Measurements from ENCODE around the gene ITGB5.

The ITGB5 gene

DNA sequence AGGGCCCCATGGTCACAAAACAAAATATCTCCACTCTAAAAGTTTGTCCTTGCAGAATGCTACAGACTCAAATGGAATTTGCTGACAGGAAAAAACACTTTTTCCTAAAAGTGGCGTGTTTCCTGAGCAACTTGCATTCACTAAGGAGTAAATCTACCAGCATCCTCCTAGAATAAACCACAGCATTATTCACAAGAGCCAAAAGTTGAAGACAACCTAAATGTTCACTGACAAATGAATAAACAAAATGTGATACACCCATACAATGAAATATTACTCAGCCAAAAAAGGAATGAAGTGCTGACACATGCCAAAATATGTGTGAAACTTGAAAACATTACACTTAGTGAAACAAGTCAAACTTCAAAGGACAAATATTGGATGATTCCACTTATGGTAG is 28.9 kb downstream of the ITGB5 start:
- DNase-seq = no peak

DNA sequence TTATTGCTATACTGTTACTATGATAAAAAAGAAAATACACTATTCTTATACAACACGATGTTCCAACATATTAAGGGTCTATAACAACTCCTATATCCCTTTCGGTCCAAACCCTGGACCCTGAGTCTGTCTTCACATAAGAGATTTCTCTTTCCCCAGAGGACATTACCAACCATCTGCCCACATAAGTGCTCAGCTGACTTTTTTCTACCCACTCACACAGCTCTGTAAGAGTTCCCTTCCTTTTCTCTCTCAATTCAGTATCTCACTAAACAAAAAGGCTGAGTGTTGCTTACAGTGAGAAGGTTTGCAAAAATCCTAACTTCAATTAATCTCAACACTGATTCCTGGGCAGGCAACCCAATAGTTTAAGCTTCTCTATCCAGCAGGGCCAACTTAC is 30.5 kb downstream of the ITGB5 start:
- no peak for DNase-seq

DNA sequence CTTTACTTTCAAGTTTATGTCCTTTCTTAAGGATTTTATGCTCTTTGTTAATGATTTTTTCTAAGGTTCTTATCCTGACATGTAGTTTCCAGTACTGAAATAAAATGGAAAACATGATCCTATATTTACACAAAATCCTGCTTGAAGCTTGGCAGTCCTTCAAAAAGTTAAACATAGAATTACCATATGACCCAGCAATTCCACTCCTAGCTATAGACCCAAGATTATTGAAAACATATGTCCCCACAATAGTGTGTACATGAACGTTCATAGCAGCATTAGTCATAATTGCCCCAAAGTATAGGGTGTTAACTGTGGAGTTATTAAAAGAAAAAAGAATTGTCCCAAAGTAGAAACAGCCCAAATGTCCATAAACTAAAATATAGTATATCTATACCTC is 33.2 kb downstream of the ITGB5 start:
- DNase-seq = no peak

DNA sequence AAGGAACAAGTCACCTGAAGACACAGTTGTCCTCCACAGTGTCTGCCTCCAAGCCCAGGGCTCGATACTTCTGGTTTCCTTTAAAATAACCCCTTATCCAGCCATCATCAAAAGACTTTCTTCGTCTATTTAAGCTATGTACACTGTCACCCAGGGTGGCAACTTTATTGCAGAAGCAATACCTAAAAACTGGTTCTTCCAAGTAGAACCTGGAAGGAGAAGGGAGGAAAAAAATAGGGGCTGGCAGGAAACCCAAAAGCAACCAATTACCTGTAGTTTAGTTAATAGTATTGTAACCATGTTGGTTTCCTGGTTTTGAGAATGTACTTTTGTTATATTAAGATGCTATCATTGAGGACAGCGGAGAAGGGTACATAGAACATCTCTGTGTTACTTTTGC is 33.7 kb downstream of the ITGB5 start:
- no peak for DNase-seq

DNA sequence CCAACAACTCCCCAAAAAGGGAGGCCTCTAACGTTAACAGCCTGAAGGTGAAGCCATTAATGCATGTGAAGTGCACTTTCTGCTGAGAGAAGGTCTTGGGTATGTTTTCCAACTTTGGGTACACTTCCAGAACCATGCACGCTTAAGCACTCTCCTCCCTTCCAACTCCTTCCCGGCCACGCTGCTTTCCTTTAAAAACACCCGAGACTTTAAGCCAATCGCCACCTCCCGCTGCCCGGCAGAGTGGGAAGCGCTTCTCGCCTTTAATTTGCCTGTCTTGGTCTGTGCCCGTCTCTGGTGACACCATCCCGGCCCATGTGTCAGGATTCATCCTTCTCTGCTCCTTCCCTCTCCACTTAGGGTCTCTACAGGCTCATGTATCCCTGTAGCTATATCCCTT is 35.3 kb downstream of the ITGB5 start:
- DNase-seq = no peak

DNA sequence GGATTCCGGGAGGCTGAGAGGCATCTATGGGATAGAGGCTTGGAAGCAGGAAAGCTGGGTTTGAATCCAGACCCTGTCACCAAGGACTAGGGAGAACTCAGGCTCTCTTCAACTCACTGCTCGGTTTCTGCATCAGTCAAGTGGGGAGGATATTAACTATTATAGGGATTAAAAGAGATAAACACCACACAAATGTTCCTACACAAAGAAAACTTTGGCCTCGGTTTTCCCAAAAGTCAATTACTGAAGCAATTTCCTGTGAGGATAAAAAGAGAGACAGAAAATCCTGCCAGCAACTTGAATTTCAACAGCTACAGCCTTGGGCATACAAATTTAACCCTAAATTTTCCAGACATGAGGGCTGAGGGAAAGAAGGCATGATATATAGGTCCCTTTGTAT is 36.0 kb downstream of the ITGB5 start:
- DNase-seq = no peak

DNA sequence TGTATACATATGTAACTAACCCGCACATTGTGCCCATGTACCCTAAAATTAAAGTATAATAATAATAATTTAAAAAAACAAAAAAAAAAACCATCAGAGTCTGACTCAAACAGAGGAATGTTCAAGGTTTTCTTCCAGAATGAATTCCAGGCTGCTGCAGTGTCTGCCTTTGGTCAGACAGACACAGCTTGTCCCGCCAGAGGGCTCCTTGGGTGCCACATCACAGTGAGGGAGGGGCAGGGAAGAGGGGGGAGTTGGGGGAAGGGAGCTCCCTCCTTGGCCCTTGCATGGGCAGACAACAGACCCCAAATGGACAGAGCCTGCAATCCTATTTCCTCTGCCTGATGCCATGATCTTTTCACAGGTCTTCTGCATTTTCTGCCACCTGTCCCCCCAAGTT is 36.5 kb downstream of the ITGB5 start:
- no peak for DNase-seq

DNA sequence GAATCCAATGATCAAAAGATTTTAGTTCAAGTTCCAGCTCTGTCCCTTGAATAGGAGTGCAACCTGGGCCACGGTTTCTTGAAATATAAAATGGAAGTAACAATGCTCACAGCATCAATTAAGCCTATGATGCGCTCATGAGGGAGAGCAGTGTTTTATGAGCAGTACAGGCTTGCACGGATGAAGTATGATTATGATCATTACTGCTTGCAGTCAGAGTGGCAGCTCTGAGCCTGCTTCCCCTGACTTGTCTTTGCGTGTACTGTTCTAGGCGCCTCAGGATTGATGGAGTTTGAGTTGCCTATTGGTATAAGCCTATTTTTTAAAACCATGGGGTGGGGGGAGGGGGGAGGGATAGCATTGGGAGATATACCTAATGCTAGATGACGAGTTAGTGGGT is 37.0 kb downstream of the ITGB5 start:
- DNase-seq = no peak

DNA sequence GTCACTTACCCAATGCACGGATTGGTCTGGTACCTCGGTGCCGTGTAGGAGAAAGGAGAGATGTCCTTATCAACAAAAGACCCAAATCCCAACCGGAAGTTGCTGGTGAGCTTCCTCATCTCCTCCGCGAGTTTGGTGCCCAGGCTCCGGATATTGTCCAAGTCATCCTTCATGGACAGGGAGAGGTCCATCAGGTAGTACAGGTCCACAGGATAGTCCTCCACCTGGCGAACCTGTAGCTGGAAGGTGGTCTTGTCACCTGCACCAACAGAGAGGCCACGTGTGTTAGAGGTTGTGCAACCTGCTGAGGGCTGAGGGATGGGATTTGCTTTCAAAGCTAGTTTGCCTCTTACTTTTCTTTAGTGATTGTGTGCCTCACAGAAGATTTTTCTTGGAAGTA is 38.9 kb downstream of the ITGB5 start:
- no peak for DNase-seq

DNA sequence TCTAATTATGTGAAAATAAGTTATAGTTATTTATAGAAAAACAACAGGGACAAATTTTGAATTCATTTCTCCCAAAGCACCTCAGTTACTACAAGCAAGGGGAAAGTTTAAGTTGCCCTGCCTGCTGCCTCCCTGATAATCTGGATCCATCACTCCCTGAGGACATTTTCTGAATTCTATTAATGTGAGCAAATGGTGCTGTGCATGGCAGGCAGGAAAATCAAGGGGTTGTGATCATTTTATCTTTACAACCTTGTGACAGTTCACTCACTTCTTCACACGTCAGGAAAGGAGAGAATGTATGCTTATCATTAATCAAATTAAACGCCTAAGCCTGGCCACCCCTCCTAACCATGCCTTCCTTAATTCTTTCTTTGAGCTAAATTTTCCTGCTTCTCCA is 39.3 kb downstream of the ITGB5 start:
- DNase-seq = no peak

DNA sequence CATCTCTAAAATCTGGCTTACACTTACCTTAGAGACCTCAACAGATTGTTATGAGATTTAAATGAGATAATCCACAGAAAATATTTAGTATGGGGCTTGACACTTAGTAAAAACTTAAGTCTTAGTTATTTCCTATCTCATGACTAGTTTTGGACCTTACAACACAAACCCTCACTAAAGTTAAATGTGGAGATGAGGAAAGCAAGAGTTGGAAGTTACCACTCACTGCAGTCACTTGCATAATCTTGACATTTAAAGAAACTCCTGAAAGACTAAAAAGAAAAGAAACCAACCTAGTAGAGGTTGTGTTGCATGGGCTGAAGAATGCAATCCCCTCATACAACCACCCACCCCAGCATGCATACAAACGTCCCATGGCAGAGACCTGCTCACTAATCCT is 40.1 kb downstream of the ITGB5 start:
- DNase-seq = no peak

DNA sequence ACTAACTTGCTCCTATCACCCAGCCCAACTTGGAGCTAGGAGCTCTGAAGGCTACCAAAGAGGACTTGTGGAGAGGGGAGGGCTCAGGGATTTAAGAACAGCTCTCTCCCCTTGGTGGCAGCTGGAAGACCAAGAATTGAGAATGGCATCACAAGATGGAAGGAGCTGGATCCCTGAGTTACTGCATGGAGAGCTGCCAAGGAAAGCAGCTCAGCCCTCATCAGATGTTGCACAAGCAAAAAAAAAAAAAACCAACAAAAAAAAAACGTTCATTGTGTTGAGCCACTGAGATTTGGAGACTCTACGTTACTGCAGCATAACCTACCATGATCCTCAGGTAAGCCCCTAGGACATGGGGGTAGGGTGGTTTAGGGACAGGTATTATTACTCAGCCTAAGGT is 41.0 kb downstream of the ITGB5 start:
- DNase-seq = no peak

DNA sequence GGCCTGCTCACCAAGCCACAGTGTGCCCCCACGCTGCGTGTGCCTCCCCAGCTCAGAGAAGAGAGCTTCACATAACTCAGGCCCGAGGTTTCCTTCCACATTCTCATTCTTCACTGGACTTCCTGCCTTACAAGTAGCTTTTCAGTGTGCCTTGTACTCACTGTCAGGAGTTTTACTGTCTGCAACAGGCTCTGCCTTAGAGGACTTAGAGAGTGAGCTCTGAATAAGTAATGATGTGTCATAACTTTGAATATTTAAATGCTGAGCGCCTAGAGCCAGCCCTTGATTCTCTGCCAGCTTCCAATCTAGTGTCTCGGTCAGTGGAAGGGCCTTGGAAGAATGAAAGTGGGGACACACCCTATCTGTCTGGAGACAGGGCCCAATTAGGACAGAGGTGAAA is 41.8 kb downstream of the ITGB5 start:
- no peak for DNase-seq

DNA sequence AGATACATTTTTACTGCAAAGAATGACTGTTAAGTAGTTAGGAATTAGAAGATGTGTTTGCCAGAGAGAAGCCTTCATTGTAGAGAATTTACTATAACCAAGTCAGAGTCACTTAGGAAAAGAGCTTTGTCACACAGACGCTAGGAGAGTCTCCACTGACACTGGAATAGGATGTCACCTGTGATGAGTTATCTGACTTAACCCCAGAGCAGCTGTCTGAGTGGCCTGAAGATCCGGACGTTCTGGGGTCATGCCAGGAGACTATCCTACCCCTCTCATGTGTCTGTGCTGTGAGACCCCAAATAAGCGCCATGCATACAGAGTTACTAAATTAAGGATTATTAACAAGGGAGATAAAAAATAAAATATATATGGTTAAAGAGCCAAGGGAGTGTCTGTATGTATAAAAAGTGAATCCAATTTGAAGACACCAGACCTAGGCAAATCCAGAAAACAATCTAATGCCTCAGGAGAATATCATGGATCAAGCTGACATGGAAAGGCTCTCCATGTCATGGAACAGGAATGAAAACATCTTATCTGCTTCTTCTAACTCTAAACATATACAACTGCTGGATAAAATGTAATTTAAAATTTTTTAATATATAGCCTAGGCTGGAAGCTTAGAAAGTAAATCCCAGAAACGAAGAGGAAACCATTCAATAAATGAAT is 43.5 kb downstream of the ITGB5 start:
- no peak for DNase-seq

DNA sequence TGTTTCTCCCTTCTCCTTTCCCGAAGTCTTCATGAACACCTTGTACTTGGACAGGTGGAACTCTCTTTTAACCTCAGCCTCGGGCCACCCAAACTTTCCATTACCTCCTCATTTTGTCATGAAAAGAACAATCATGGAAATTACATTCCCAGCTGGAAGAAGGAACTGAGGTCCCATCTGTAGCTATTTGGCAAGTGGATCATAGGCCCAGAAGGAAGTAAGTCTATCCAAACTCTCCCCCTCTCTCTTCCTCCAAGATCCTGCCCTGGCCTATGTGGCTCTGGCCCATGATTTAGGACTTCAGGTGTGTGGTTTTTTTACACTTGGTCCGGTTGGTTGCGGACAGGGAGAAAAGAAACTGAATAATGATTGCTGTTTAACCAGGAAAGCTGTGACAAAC is 44.1 kb downstream of the ITGB5 start:
- DNase-seq = no peak

DNA sequence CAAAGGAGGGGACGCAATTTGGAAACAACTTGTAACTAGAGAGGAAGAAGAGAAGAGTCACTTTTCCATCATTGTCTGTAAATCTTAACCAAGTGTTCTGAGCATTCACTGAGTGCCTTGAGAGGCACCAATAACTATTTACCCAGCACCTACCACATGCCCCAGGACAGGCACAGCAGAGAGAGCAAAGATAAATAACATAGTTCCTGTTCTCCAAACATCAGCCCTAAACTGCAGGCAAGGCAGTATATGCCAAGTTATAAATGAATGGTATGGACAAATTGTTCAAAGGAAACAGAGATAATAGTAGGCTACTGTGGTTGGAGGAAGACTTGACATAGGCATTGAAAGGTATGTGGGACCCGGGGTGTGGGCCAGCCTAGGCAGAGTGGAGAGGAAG is 45.6 kb downstream of the ITGB5 start:
- DNase-seq = no peak

DNA sequence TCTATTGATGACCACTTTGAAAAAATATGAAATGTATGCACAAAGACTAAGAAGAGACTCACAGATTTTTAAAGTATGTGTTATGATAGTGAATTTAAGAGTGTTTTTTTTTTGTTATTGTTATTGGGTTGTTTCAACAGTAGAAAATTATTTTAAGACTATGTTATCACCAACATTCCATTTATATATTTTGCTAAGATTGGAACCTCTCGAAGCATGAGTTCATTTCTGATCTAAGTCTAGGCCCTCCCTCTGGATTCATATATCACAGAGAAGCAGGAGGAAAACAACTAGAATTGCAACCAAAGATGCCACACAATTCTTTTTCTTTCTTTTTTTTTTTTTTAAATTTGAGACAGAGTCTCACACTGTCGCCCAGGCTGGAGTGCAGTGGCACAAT is 46.8 kb downstream of the ITGB5 start:
- no peak for DNase-seq

DNA sequence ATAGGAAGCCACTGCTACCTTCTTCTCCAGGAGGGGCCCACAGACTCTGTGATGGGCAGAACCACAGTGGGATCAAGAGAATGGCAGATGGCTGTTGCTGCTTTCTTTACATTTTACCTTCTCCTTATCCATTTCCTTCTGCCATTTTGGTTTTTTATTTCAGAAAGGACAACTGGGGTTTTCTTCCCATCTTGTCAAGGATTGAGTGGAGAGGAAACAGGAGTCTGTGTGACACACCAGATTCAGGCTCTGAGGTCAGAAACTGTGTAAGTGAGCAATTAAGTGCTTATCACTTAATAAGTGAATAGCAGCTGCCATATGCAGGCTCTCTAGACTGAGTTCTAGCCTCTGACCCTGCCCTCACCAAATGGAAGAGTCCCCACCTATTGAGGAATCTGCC is 47.3 kb downstream of the ITGB5 start:
- DNase-seq = no peak

DNA sequence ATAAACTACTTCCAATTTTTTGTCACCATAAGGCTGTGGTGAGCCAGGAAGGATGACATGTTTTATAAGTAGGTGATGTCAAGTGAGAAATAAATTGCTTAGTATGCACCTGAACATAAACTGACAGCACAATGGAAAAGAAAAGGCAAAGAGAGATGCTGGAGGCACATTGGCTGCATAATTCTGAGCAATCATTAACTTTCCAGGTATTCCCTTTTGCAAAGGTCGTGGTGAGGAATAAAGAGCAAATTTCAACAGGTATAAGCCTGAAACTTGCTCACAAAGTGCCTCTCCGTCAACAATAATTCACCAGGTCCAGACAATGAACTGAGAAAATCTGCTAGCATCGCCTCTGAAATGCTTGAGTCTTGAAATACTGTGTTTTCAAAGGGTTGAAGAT is 48.2 kb downstream of the ITGB5 start:
- DNase-seq = no peak

DNA sequence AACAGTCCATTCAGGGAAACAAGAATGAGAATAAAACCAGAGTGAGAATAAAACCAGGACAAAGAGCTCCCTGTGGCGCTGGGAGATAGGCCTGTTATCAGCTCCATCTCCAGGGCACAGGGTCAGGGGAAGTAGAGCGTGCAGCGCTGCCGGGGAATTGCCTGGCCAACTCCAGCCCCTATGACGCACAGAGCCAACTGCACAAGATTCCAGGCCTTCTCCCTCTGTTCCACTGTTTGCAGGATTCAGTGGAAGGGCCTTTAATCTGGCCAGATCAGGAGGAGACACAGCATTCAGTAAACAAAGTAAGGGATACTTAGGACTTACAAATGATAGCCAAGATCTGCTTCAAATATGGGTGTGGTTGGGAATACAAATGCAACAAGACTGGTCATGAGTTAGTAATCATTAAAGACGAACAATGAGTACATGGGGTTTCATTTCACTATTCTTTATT is 49.4 kb downstream of the ITGB5 start:
- no peak for DNase-seq

DNA sequence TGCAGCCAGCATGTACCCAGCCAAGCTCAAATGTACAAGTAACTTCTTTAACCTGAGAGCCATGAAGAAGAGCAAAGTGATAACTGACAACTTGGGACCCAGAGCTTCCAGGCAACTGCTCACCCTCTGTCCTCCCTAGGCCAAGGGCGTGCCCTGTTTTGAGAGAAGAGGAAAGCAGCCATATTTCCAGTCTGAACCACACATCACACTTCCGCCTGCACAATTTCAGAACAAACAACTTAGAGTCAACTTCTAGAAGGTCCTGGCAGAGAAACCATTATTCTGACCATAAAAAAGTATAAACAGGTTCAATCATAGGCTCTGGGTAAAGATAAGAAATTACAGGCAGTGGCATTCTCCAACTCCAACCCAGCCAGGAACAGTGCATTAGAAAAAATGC is 50.1 kb downstream of the ITGB5 start:
- no peak for DNase-seq

DNA sequence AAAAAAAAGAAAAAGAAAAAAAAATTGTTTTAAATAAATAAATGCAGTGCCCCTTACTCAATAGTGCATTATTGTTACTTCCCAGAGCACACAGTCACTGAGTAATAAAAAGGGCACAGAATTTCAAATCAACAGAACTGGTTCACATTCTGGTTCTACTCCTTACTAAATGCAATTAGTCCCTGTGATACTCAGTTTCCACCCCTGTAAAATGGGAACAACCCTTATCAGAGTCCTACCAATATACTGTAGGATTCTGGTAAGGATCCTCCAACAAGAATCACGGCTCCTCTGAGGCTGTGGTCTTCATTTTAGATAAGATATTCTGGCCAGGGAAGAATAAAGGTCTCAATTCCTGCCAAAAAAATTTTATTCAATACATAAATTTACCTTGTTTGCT is 50.7 kb downstream of the ITGB5 start:
- no peak for DNase-seq

DNA sequence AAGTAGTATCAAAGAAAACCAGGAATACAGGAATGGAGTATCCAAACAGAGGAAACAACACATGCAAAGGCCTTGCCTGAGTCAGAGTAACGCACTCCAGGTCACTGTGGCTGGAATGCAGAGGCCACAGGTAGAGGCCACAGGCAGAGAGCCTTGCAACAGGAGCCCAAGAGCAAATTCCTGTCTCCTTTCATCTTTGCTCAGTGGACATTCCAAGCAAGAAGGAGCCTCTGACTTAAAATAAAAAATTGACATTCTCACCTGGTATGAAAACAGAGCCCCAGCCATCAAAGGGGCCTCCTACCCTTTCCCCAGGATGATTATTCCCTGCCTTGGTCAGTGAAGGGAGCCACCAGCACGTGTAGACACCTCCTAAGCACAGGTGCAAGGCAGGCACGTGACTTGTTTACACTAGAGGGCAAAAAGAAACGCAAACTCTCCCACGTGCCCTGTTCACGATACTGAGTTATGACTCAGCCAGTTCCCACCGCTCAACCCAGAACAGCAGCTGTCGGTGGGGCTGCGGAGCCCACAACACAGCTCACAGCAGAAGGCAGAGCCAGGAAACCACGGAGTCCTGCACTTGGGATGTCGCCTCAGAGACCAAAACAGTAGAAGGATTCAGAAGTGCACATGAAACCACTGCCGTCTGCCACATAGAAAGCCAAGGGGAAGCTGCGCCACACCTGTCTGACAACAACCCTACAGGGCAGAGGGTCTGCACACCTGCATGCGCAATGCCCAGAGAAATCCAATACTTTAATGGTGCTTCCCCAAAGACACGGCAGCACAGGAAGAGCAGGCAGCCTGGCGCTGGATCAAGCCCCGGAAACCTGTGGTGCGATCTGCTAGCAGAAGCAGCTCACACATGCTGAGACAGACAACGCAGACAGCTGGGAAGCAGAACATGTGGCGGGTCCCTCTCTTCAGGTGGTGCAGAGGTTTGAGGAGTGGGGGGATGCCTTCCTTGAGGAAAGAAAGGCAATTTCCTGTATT is 52.1 kb downstream of the ITGB5 start:
- peak; percentile 40 for DNase-seq

DNA sequence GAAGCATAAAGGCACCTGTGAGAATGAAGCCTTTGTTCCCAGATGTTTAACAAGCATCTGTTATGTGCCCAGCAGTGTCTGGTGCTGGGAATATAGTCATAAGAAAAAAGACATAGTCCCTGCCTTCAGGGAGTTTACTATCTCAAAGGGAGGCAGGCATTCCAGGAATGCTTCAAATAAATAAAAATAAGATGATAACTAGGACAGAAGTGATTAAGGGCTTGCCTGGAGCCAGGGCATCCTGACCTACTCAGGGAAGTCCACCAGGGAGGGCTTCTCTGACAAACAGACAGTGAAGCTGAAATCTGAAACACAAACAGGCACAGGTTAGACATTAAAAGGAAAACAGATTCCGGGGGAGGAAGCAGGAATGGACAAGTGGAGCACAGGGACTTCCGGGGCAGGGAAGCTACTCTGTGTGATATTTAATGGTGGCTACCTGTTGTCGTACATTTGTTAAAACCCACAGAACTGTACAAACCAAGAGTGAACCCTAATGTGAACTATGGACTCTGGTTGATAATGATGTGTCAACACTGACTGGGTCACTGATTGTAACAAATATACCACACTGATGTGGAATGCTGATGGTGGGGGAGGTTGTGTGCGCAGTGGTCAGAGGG is 53.3 kb downstream of the ITGB5 start:
- no peak for DNase-seq
